Memory B cell (primary cell): ENCODE measurements around the gene CDC40.
"Not testable (repeated sequence)": the region's sequence is repeated elsewhere in the genome, so short reads cannot be mapped to it uniquely, and the experiment has no call there.

Source experiments
- ATAC-seq: fragments of 150-1000 bp; cut with Tn5 transposase; 2 replicates; pipeline ENCODE4 v1.10.0; 2021; ENCODE audit warnings: low read depth, mild to moderate bottlenecking, moderate library complexity
- DNase-seq, 2 donors: peaks; one replicate each; pipeline ENCODE4 v3.0.0; 2022; ENCODE audit warnings: low spot score in 2 of 2
- H3K27ac Mint-ChIP-seq: one replicate; pipeline ENCODE4 v1.8.0; 2022; ENCODE audit warnings: mild to moderate bottlenecking, moderate library complexity, mixed read lengths
- H3K27me3 Mint-ChIP-seq: one replicate; pipeline ENCODE4 v1.8.0; 2022; ENCODE audit warnings: mixed read lengths
- H3K36me3 Mint-ChIP-seq: one replicate; pipeline ENCODE4 v1.8.0; 2022; ENCODE audit warnings: mild to moderate bottlenecking, mixed read lengths
- H3K4me1 Mint-ChIP-seq: one replicate; pipeline ENCODE4 v1.8.0; 2022; ENCODE audit warnings: mixed read lengths
- H3K4me3 Mint-ChIP-seq: one replicate; pipeline ENCODE4 v1.8.0; 2022; ENCODE audit warnings: mild to moderate bottlenecking, moderate library complexity, mixed read lengths
- H3K9me3 Mint-ChIP-seq: one replicate; pipeline ENCODE4 v1.8.0; 2022; ENCODE audit warnings: mixed read lengths

Gene CDC40

GRCh38 chr6:110270165-110270564, 89.9 kb downstream of the CDC40 start:
- no peak overlapping the region for H3K27ac Mint-ChIP-seq
- peaks cover 2% of the 10 kb centered on the region for H3K36me3 Mint-ChIP-seq
- H3K9me3 Mint-ChIP-seq = peaks cover 6% of the 10 kb centered on the region
- H3K4me1 Mint-ChIP-seq = no peaks in the 10 kb centered on the region
- no peak overlapping the region for H3K4me3 Mint-ChIP-seq
- H3K27me3 Mint-ChIP-seq = peaks cover 3% of the 10 kb centered on the region
- DNase-seq (no peak), ATAC-seq (no peak)

- H3K4me1 Mint-ChIP-seq = no peaks in the 10 kb centered on the region
- peaks cover 4% of the 10 kb centered on the region for H3K36me3 Mint-ChIP-seq
- DNase-seq (no peak), ATAC-seq (no peak)
- peaks cover 6% of the 10 kb centered on the region for H3K27me3 Mint-ChIP-seq
- peaks cover 8% of the 10 kb centered on the region for H3K9me3 Mint-ChIP-seq
- no peak overlapping the region for H3K27ac Mint-ChIP-seq
- no peak overlapping the region for H3K4me3 Mint-ChIP-seq
Observed at GRCh38 chr6:110271732-110272022, 91.5 kb downstream of the CDC40 start.

- not testable (repeated sequence) for H3K4me1 Mint-ChIP-seq, H3K4me3 Mint-ChIP-seq, ATAC-seq, H3K27me3 Mint-ChIP-seq, H3K36me3 Mint-ChIP-seq, H3K9me3 Mint-ChIP-seq, DNase-seq, H3K27ac Mint-ChIP-seq
Observed at GRCh38 chr6:110272781-110273180, 92.6 kb downstream of the CDC40 start.

- ATAC-seq (no peak), DNase-seq (no peak)
- H3K9me3 Mint-ChIP-seq = peaks cover 5% of the 10 kb centered on the region
- peaks cover 3% of the 10 kb centered on the region for H3K36me3 Mint-ChIP-seq
- no peaks in the 10 kb centered on the region for H3K4me1 Mint-ChIP-seq
- H3K27me3 Mint-ChIP-seq = peaks cover 6% of the 10 kb centered on the region
- no peak overlapping the region for H3K4me3 Mint-ChIP-seq
- no peak overlapping the region for H3K27ac Mint-ChIP-seq
Observed at GRCh38 chr6:110277100-110277665, 97.0 kb downstream of the CDC40 start.
